Mesenchymal stem cell (in vitro differentiated cells and primary cell): ENCODE measurements around the gene SSH2.

Source experiments
- DNase-seq: peaks from one replicate; pipeline ENCODE4 v3.0.0-alpha.2; 2013
- H2AFZ ChIP-seq: one replicate; pipeline ENCODE4 v1.6.1; 2013; ENCODE audit warnings: low read depth, mild to moderate bottlenecking, control low read depth, inconsistent platforms, low read length, moderate library complexity
- H2AK5ac ChIP-seq: 2 replicates; pipeline ENCODE4 v1.6.1; 2013; ENCODE audit warnings: low read length, moderate library complexity, mild to moderate bottlenecking, inconsistent platforms; ENCODE audit not compliant: severe bottlenecking
- H2BK120ac ChIP-seq: one replicate; pipeline ENCODE4 v1.6.1; 2013; ENCODE audit warnings: low read depth, mild to moderate bottlenecking, inconsistent platforms, low read length, moderate library complexity
- H2BK12ac ChIP-seq, 2 experiments: one replicate each; pipeline ENCODE4 v1.6.1; 2013; ENCODE audit warnings: inconsistent platforms in 2 of 2, low read length in 2 of 2, mild to moderate bottlenecking in 2 of 2, moderate library complexity in 2 of 2, control low read depth in 1 of 2
- H2BK15ac ChIP-seq: one replicate; pipeline ENCODE4 v1.6.1; 2013; ENCODE audit warnings: mild to moderate bottlenecking, low read depth, inconsistent platforms; ENCODE audit not compliant: poor library complexity, severe bottlenecking
- H2BK5ac ChIP-seq: 2 replicates; pipeline ENCODE4 v1.6.1; 2013; ENCODE audit warnings: low read depth, mild to moderate bottlenecking, low read length, control low read depth, inconsistent platforms; ENCODE audit not compliant: poor library complexity, severe bottlenecking
- H3K14ac ChIP-seq, 2 experiments: one replicate each; pipeline ENCODE4 v1.6.1; 2013; ENCODE audit warnings: inconsistent platforms in 2 of 2, low read length in 2 of 2, control low read depth in 1 of 2, mild to moderate bottlenecking in 1 of 2, moderate library complexity in 1 of 2
- H3K18ac ChIP-seq, 2 experiments: one replicate each; pipeline ENCODE4 v1.6.1; 2013; ENCODE audit warnings: inconsistent platforms in 2 of 2, low read length in 2 of 2, control low read depth in 1 of 2, low read depth in 1 of 2, mild to moderate bottlenecking in 1 of 2
- H3K23ac ChIP-seq, 2 experiments: one replicate each; pipeline ENCODE4 v1.6.1; 2013; ENCODE audit warnings: inconsistent platforms in 2 of 2, low read length in 2 of 2, mild to moderate bottlenecking in 2 of 2, moderate library complexity in 2 of 2, control low read depth in 1 of 2
- H3K27ac ChIP-seq: 2 replicates; pipeline ENCODE4 v1.5.1; 2013; ENCODE audit warnings: mild to moderate bottlenecking, moderate library complexity, low read length, control low read depth, inconsistent platforms; ENCODE audit not compliant: poor library complexity, severe bottlenecking
- H3K27me3 ChIP-seq, 2 experiments: 2 replicates each; pipeline versions ENCODE4 v1.6.1 to v1.7.0; 2013; ENCODE audit warnings: low read length in 2 of 2, mild to moderate bottlenecking in 2 of 2, moderate library complexity in 2 of 2, control low read depth in 1 of 2, inconsistent platforms in 1 of 2; ENCODE audit not compliant: control insufficient read depth in 1 of 2, insufficient read depth in 1 of 2
- H3K36me3 ChIP-seq, 2 experiments: 2 replicates each; pipeline versions ENCODE4 v1.6.1 to v1.7.0; 2013; ENCODE audit warnings: low read length in 2 of 2, control low read depth in 1 of 2, inconsistent platforms in 1 of 2, low read depth in 1 of 2, mild to moderate bottlenecking in 1 of 2; ENCODE audit not compliant: insufficient read depth in 2 of 2, control insufficient read depth in 1 of 2
- H3K4ac ChIP-seq, 2 experiments: one replicate each; pipeline ENCODE4 v1.6.1; 2013; ENCODE audit warnings: inconsistent platforms in 2 of 2, low read length in 2 of 2, mild to moderate bottlenecking in 2 of 2, moderate library complexity in 2 of 2, control low read depth in 1 of 2, low read depth in 1 of 2
- H3K4me1 ChIP-seq: 2 replicates; pipeline ENCODE4 v1.6.1; 2013; ENCODE audit warnings: low read depth, low read length, control low read depth; ENCODE audit not compliant: control insufficient read depth, insufficient read depth
- H3K4me2 ChIP-seq: 2 replicates; pipeline ENCODE4 v1.6.1; 2013; ENCODE audit warnings: low read length, mild to moderate bottlenecking, inconsistent platforms; ENCODE audit not compliant: poor library complexity, severe bottlenecking
- H3K4me3 ChIP-seq, 2 experiments: 2 replicates each; pipeline versions ENCODE4 v1.5.1 to v1.7.0; 2013; ENCODE audit warnings: low read length in 2 of 2, mild to moderate bottlenecking in 2 of 2, control low read depth in 1 of 2, low read depth in 1 of 2; ENCODE audit not compliant: insufficient read depth in 1 of 2
- H3K79me1 ChIP-seq: replicated peaks from 2 replicates; pipeline ENCODE4 v1.6.1; 2013; ENCODE audit warnings: mild to moderate bottlenecking, control low read depth, low read length, inconsistent platforms; ENCODE audit not compliant: poor library complexity, severe bottlenecking
- H3K9ac ChIP-seq: 2 replicates; pipeline ENCODE4 v1.7.0; 2013; ENCODE audit warnings: mild to moderate bottlenecking, low read length, moderate library complexity
- H3K9me3 ChIP-seq: 2 replicates; pipeline ENCODE4 v1.7.0; 2013; ENCODE audit warnings: mild to moderate bottlenecking, low read length; ENCODE audit not compliant: control insufficient read depth
- H4K8ac ChIP-seq: one replicate; pipeline ENCODE4 v1.6.1; 2013; ENCODE audit warnings: inconsistent platforms, mild to moderate bottlenecking, low read length, moderate library complexity
- H4K91ac ChIP-seq: one replicate; pipeline ENCODE4 v1.6.1; 2013; ENCODE audit warnings: mild to moderate bottlenecking, low read length, inconsistent platforms
- WGBS: methylation state at CpG from one replicate; pipeline ENCODE4 v1.1.7; 2013; ENCODE audit warnings: mixed read lengths; 5-methylcytosine and 5-hydroxymethylcytosine counted together

The SSH2 gene

GRCh38 chr17:29593591-29594518 lies 336.2 kb downstream of the SSH2 start:
- Histone ChIP-seq H3K18ac (peak overlapping the region in 1 of 2 experiments; percentile 49), H2AFZ (peak overlapping the region; percentile 23), H3K9me3 (no peaks in the 10 kb centered on the region), H3K14ac (no peak overlapping the region), H3K23ac (no peak overlapping the region), H3K4me1 (peaks cover 57% of the 10 kb centered on the region), H3K9ac (peak overlapping the region; percentile 61), H3K36me3 (no peaks in the 10 kb centered on the region), H3K4ac (no peak overlapping the region), H2BK5ac (no peak overlapping the region), H3K79me1 (peaks cover 7% of the 10 kb centered on the region), H3K4me3 (peak overlapping the region; percentile 64 to 76), H3K4me2 (peak overlapping the region; percentile 95), H4K91ac (no peak overlapping the region), H3K27me3 (no peaks in the 10 kb centered on the region), H2BK15ac (no peak overlapping the region), H3K27ac (no peak overlapping the region), H2AK5ac (no peak overlapping the region), H4K8ac (no peak overlapping the region), H2BK120ac (no peak overlapping the region), H2BK12ac (no peak overlapping the region)
- peak; percentile 41 for DNase-seq
- 5% methylated on average over 58 of the region's 64 CpGs for WGBS

- H3K9me3 ChIP-seq, result no peaks in the 10 kb centered on the region
- peak within 1 kb of the TSS in 1 of 2 experiments; percentile 31 for H2BK12ac ChIP-seq
- no peak within 1 kb of the TSS for H3K4ac ChIP-seq
- H3K36me3 ChIP-seq, result no peaks in the 10 kb centered on the region
- peak within 1 kb of the TSS; percentile 23 for H2AFZ ChIP-seq
- no peaks in the 10 kb centered on the region for H3K27me3 ChIP-seq
- H3K23ac ChIP-seq, result no peak within 1 kb of the TSS
- H4K8ac ChIP-seq, result no peak within 1 kb of the TSS
- no peak within 1 kb of the TSS for H4K91ac ChIP-seq
- H3K27ac ChIP-seq, result peak within 1 kb of the TSS; percentile 39
- under 1% methylated on average over 21 of the region's 96 CpGs for WGBS
- H3K18ac ChIP-seq, result peak within 1 kb of the TSS in 1 of 2 experiments; percentile 49
- H3K4me2 ChIP-seq, result peak within 1 kb of the TSS; percentile 95
- peak within 1 kb of the TSS; percentile 61 for H2BK15ac ChIP-seq
- H3K4me3 ChIP-seq, result peak within 1 kb of the TSS; percentile 64 to 88
- no peak within 1 kb of the TSS for H2AK5ac ChIP-seq
- no peak within 1 kb of the TSS for H2BK120ac ChIP-seq
- H2BK5ac ChIP-seq, result no peak within 1 kb of the TSS
- H3K14ac ChIP-seq, result no peak within 1 kb of the TSS
- H3K79me1 ChIP-seq, result peaks cover 7% of the 10 kb centered on the region
- no peak for DNase-seq
- peak within 1 kb of the TSS; percentile 85 for H3K9ac ChIP-seq
- H3K4me1 ChIP-seq, result peaks cover 58% of the 10 kb centered on the region
Observed at GRCh38 chr17:29592850-29593551, 337.0 kb downstream of the SSH2 start, which contains the start of gene ANKRD13B. TSS of gene ANKRD13B (plus strand) at chr17:29593132. CDS start at chr17:29593622, 490 bp downstream.

- 10% methylated on average over 19 of the region's 25 CpGs for WGBS
- Histone ChIP-seq H3K9me3 (no peaks in the 10 kb centered on the region), H4K8ac (no peak overlapping the region), H3K4me2 (peak overlapping the region; percentile 85), H3K23ac (no peak overlapping the region), H2BK120ac (no peak overlapping the region), H3K27ac (peak overlapping the region; percentile 69), H2BK15ac (peak overlapping the region; percentile 40), H3K4me3 (peak overlapping the region; percentile 43 to 88), H2AFZ (no peak overlapping the region), H3K27me3 (no peaks in the 10 kb centered on the region), H3K79me1 (peaks cover 3% of the 10 kb centered on the region), H3K14ac (no peak overlapping the region), H3K9ac (peak overlapping the region; percentile 85), H3K4ac (no peak overlapping the region), H2BK12ac (peak overlapping the region in 1 of 2 experiments; percentile 31), H2AK5ac (no peak overlapping the region), H2BK5ac (no peak overlapping the region), H3K4me1 (peaks cover 59% of the 10 kb centered on the region), H3K36me3 (no peaks in the 10 kb centered on the region), H3K18ac (no peak overlapping the region), H4K91ac (no peak overlapping the region)
- DNase-seq, result peak; percentile 81
Observed at GRCh38 chr17:29591737-29592608, 338.1 kb downstream of the SSH2 start.
